HepG2 (cell line): ENCODE data around the gene NGF.

Experiments
- CBX5 ChIP-seq: sonication (generic); formaldehyde crosslinking; IDR thresholded peaks from 2 replicates; pipeline ENCODE4 v1.4.0; 2020; ENCODE audit warnings: missing genetic modification reagents, borderline replicate concordance
- CEBPB ChIP-seq: IDR thresholded peaks from 2 replicates; pipeline ENCODE4 v1.6.1; 2011; ENCODE audit warnings: low read depth, low read length, improper control_type of control experiment, borderline replicate concordance
- HNRNPH1 ChIP-seq: fragments of 200-400 bp; formaldehyde crosslinking; optimal IDR thresholded peaks from 2 replicates; pipeline ENCODE3; 2017; ENCODE audit warnings: mild to moderate bottlenecking, low read depth, low read length
- SP1 ChIP-seq, 2 experiments: fragments of 450-650 bp in 1 of 2; sonication (generic) in 1 of 2; formaldehyde crosslinking in 1 of 2; IDR thresholded peaks; 2 replicates each; pipeline versions ENCODE4 v1.4.0 to v1.6.1; 2016 to 2020; ENCODE audit warnings: missing genetic modification reagents in 1 of 2
- TAF15 ChIP-seq: fragments of 200-400 bp; formaldehyde crosslinking; IDR thresholded peaks from one replicate; pipeline ENCODE4 v1.6.1; 2018; ENCODE audit warnings: mild to moderate bottlenecking, low read depth, low read length; ENCODE audit not compliant: poor library complexity, severe bottlenecking
- ZNF234 ChIP-seq: sonication (generic); formaldehyde crosslinking; conservative IDR thresholded peaks from 2 replicates; pipeline ENCODE4 v1.5.1; 2020; ENCODE audit warnings: mild to moderate bottlenecking, missing genetic modification reagents
- TF ChIP-seq, protein P1 (sequence below): sonication (generic); formaldehyde crosslinking; IDR thresholded peaks from 2 replicates; pipeline ENCODE4 v1.5.0; 2020; ENCODE audit warnings: mild to moderate bottlenecking, missing genetic modification reagents, moderate library complexity

GRCh38 chr1:115337633-115338456 lies at the start of gene NGF:
- no peak for TF ChIP-seq CEBPB
- no peak for TF ChIP-seq TAF15
- TF ChIP-seq CBX5 (CRISPR knock-in tag) = no peak
- TF ChIP-seq SP1 (IDR thresholded peaks at IDR 0.05) = no peak
- no peak for TF ChIP-seq SP1 (CRISPR knock-in tag; IDR thresholded peaks at IDR 0.05)
- TF ChIP-seq, protein P1, sequence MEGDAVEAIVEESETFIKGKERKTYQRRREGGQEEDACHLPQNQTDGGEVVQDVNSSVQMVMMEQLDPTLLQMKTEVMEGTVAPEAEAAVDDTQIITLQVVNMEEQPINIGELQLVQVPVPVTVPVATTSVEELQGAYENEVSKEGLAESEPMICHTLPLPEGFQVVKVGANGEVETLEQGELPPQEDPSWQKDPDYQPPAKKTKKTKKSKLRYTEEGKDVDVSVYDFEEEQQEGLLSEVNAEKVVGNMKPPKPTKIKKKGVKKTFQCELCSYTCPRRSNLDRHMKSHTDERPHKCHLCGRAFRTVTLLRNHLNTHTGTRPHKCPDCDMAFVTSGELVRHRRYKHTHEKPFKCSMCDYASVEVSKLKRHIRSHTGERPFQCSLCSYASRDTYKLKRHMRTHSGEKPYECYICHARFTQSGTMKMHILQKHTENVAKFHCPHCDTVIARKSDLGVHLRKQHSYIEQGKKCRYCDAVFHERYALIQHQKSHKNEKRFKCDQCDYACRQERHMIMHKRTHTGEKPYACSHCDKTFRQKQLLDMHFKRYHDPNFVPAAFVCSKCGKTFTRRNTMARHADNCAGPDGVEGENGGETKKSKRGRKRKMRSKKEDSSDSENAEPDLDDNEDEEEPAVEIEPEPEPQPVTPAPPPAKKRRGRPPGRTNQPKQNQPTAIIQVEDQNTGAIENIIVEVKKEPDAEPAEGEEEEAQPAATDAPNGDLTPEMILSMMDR (CRISPR knock-in tag) = no peak
- no peak for TF ChIP-seq ZNF234
- no peak for TF ChIP-seq HNRNPH1
